ENCODE results near the gene ZFHX3.

ZFHX3 gene

DNA sequence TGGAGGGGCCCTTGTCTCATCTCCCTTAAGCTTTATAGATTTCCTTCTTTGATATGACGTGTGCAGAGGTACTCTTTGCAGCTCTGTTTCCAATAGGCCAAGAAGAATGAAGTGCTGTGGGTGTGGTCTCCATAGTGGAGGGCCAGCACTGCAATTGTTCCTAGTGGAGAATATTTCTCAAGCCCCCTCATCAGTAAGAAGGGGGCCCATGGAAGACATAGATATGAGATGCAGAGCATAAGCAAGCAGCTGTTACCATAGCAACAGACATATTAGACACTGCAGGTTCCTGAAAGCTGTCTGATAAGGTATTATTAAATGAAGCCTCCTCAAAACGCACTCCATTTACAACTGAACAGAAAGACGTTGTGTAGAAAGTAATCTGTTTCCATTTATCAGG is 240.7 kb downstream of the ZFHX3 start:
- TF ChIP-seq, protein P1, sequence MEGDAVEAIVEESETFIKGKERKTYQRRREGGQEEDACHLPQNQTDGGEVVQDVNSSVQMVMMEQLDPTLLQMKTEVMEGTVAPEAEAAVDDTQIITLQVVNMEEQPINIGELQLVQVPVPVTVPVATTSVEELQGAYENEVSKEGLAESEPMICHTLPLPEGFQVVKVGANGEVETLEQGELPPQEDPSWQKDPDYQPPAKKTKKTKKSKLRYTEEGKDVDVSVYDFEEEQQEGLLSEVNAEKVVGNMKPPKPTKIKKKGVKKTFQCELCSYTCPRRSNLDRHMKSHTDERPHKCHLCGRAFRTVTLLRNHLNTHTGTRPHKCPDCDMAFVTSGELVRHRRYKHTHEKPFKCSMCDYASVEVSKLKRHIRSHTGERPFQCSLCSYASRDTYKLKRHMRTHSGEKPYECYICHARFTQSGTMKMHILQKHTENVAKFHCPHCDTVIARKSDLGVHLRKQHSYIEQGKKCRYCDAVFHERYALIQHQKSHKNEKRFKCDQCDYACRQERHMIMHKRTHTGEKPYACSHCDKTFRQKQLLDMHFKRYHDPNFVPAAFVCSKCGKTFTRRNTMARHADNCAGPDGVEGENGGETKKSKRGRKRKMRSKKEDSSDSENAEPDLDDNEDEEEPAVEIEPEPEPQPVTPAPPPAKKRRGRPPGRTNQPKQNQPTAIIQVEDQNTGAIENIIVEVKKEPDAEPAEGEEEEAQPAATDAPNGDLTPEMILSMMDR (conservative IDR thresholded peaks at IDR 0.05; ENCODE audit: low read depth, low read length): no peak
- H3K4me3 ChIP-seq (ENCODE audit: low read length): no peak overlapping the region
- no peak for DNase-seq (ENCODE audit: low read depth)

DNA sequence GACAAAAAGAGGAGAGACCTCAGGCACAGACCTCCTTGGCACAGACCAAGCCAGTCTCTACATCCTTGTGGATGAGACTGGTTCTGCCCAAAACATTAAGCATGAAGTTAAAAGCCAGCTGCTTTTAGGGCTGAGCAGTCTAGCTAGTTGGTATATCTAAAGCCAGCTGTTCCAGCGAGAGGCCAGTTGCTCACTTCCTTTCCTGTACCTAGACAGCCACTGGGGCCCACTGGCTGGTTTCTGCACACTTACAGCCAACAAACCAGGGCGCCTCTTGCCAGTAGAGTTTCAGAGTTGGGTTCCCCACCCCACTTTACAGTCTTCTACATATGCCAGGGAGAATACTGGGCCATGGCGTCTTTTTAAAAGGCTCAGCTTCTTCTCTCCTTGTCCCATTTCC is 242.4 kb downstream of the ZFHX3 start:
- DNase-seq (ENCODE audit: low read depth): no peak
- TF ChIP-seq, protein P1 (conservative IDR thresholded peaks at IDR 0.05; ENCODE audit: low read depth, low read length): no peak
- no peak overlapping the region for H3K4me3 ChIP-seq (ENCODE audit: low read length)

DNA sequence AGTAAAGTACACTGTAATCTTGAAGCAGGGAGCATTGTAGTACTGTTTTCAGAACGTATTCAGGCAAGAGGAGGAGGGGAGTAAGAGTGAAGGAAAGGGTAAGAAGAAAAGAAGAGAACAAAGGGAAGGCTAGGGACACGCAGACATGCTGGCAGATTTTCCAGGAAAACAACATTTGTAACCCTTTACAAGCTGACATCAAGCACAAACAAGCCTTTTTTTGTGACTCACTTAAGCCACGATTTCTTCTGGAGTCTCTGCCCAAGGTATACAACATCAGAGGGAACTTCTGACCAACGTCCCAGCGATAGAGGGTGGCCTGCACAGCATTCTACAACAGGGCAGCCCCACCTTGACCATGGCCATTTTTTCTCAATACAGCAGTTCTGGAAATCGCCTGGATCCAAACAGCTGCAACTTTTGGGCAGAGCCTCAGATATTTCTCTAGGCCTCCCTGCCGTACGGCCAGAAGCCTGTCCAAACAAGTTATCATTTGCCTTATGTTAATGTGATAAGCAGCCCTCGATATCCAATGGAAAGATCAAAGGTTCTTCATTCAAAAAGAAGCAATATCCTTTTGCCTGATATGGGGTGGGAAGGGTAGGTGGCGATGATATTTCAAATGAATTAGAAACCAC is 247.3 kb downstream of the ZFHX3 start:
- no peak for DNase-seq (ENCODE audit: low read depth)
- H3K4me3 ChIP-seq (ENCODE audit: low read length): no peak overlapping the region
- TF ChIP-seq, protein P1 (conservative IDR thresholded peaks at IDR 0.05; ENCODE audit: low read depth, low read length): no peak

DNA sequence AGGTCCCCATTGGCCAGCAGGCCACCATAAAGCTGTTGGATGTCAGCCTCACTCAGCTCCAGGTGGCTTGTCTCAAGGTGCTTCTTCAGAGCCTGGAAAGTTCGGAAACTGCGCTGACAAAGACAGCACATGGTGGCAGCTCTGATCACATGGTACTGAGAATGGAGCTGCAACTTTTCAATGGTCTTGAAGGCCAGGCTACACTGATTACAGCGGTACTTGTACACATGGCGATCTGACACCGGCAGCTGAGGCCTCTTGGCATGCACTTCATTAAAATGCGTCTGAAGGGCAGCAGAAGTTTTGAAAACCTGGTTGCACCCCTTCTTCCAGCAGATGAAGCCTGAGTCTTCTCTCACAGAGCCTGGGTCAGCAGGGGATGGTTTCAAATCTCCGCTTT is 249.7 kb downstream of the ZFHX3 start:
- TF ChIP-seq, protein P1 (conservative IDR thresholded peaks at IDR 0.05; ENCODE audit: low read depth, low read length): no peak
- H3K4me3 ChIP-seq (ENCODE audit: low read length): no peak overlapping the region
- DNase-seq (ENCODE audit: low read depth): no peak

DNA sequence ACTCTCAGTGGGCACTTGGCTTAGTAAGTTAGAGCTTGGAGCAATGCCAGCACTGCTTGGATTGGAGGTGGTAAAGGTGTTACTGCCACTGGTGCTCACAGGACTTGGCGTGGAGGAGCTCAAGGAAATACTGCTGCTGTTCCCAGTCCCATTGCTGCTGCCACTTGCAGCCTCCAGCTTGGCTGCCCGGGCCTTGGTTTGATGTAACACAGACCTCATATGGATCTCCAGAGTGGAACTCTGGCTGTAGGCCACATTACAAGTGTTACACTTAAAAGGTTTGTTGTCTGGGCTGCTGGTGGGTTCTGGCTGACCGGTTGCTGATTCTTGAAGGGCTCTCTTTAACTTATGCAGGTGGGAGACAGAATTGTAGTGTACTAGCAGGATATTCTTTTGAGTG is 250.3 kb downstream of the ZFHX3 start:
- TF ChIP-seq, protein P1 (conservative IDR thresholded peaks at IDR 0.05; ENCODE audit: low read depth, low read length): no peak
- no peak overlapping the region for H3K4me3 ChIP-seq (ENCODE audit: low read length)
- DNase-seq (ENCODE audit: low read depth): no peak

DNA sequence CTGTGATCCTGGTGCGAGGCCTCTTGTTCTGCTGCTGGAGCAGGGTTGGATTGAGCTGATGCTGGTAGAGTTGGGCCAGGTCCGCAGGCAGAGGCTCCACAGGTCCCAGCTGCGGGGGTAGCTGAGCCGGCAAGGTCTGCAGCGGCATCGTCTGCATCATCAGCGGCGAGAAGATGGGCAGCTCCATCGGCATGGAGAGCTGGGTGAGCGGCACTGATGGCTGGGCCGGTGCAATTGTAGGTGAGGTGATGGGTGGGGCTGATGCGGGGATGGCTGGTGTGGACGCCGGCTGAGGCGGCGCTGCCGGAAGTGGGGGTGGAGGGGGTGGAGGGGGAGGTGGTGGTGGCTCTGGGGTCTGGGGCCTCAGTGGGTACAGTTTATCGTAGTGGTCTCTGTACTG is 251.7 kb downstream of the ZFHX3 start:
- TF ChIP-seq, protein P1 (conservative IDR thresholded peaks at IDR 0.05; ENCODE audit: low read depth, low read length): no peak
- DNase-seq (ENCODE audit: low read depth): no peak
- no peak overlapping the region for H3K4me3 ChIP-seq (ENCODE audit: low read length)

DNA sequence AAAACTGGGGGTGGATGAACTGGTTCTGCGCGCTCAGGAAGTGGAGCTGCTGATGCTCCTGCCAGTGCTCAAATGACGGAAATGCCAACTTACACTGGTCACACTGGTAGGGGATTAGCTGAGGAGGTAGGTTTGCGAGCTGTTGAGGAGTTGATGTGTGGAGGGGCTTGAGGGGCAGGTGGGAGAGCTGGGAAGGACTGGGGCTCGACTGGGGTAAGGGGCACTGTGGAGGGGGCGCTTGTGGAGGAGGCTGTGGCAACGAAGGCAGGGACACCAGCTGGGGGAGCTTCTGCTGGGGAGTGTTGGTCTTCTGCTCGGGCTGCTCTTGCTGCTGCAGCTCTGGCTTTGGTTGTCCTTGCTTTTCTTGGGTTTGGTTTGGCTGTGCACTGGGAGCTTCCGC is 252.9 kb downstream of the ZFHX3 start:
- TF ChIP-seq, protein P1 (conservative IDR thresholded peaks at IDR 0.05; ENCODE audit: low read depth, low read length): no peak
- H3K4me3 ChIP-seq (ENCODE audit: low read length): no peak overlapping the region
- no peak for DNase-seq (ENCODE audit: low read depth)
